GM21619 (cell line): ENCODE measurements around the gene STARD9.
"Not testable (repeated sequence)": the region's sequence is repeated elsewhere in the genome, so short reads cannot be mapped to it uniquely, and the experiment has no call there.

ENCODE experiments used
- ATAC-seq: cut with Tn5 transposase; IDR thresholded peaks from one replicate; pipeline ENCODE4 v1.9.1; 2021; ENCODE audit not compliant: unreplicated experiment

Gene STARD9

GRCh38 chr15:42759093-42759492 is 183.7 kb downstream of the STARD9 start:
- ATAC-seq: no peak

GRCh38 chr15:42760759-42761158 is 185.4 kb downstream of the STARD9 start:
- no peak for ATAC-seq

- not testable (repeated sequence) for ATAC-seq
These were observed 186.4 kb downstream of the STARD9 start for GRCh38 chr15:42761813-42762212.

GRCh38 chr15:42764154-42764731 is 188.8 kb downstream of the STARD9 start:
- not testable (repeated sequence) for ATAC-seq

GRCh38 chr15:42766109-42766508 is 190.7 kb downstream of the STARD9 start:
- not testable (repeated sequence) for ATAC-seq
